Suppressor macrophage treated with lipopolysaccharide for 1 hour (primary cell): Measurements from ENCODE around the gene GTSF1L.
A peak's percentile ranks its signal among the peaks of the same experiment; 100 is the strongest.

Source experiments
- DNase-seq, 3 donors: peaks; one replicate each; pipeline ENCODE4 v3.0.0-alpha.2; 2020 to 2022

GTSF1L gene

DNA sequence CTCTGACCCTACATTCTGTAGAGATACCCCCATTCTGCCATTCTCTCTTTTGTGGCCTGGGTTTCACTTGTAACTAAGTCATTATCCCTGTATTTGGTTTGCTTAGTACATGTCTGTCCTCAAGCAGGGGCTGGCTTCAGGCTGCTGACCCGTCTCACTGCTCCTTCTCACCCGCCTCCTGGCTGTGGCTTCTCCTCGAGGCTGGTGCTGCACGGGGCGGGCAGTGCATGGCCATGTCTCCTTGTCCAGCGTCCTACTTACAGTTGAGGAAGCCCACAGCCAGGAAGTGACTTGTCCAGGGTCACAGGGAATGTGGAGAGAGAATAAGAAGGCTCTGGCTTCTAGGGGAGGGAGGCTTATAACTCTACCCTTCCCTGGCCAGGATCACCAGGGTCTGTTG is 11.3 kb downstream of the GTSF1L start:
- no peak for DNase-seq

GRCh38 chr20:43715044-43715443 is 11.8 kb downstream of the GTSF1L start:
- DNase-seq, result no peak

GRCh38 chr20:43711098-43711654 is 15.6 kb downstream of the GTSF1L start:
- DNase-seq, result no peak

- DNase-seq, result no peak
These were observed 16.3 kb downstream of the GTSF1L start for GRCh38 chr20:43710370-43711044.

- no peak for DNase-seq
These were observed 24.3 kb downstream of the GTSF1L start for GRCh38 chr20:43702502-43702901.

DNA sequence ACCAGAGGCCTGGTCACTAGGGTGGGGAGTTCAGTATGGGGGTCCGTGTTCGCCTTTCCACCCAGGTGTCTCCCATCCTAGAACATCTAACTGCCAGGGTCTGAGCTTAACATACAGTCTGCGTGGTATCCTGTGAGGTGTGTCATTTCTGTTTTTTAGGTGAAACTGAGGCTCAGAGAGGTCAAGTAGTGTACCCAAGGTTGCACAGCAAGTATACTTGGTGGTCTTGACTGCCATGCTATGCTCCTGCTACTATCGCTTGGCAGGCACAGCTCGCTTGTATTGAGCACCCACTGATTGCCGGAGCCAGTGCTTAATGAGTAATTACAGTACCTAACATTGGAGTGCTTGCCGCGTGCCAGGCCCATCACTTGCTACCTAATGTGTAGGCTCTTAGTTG is 26.2 kb downstream of the GTSF1L start:
- DNase-seq, result no peak

DNA sequence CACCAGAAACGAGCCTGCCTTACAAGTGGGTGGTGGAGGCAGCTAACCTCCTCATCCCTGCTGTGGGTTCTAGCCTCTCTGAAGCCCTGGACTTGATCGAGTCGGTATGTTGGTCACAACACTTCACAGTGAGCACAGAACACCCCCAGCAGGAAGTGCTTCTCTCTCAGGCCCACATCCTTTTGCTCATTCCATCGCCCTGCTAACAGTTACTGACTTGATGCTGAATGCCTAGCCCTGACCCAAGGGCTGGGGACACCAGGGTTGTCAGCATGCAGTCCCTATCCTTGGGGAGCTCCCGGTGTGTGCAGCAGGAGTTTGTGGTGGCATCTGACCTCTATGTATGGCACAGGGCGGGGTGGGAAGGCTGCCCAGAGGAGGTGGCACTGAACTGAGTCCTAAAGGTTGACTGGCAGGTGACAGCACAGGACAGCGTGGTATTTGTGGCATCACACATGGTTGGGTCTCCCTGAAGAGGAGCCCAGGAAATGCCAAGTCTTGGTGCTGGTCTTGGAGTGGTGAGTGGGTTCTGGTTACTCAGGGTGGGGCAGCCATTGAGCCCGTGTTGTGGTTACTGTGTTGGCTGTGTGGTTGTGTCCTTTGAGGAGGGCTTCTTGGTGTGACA is 26.7 kb downstream of the GTSF1L start:
- DNase-seq, result no peak

DNA sequence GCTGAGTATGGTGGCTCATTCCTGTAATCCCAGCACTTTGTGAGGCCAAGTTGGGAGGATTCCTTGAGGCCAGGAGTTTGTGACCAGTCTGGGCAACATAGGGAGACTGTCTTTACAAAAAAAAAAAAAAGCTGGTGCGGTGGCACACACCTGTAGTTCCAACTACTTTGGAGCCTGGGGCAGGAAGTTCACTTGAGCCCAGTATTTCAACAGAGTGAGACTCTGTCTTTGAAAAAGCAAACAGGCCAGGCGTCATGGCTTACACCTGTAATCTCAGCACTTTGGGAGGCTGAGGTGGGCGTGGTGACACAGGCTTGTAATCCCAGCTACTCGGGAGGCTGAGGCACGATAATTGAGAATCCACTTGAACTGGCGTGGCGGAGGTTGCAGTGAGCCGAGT is 31.2 kb downstream of the GTSF1L start:
- DNase-seq, result no peak

- no peak for DNase-seq
These were observed 32.0 kb downstream of the GTSF1L start for GRCh38 chr20:43694763-43695162.

GRCh38 chr20:43691928-43692524 is 34.8 kb downstream of the GTSF1L start:
- DNase-seq, result peak; percentile 62 to 83 (median 76)

GRCh38 chr20:43690943-43691598 is 35.7 kb downstream of the GTSF1L start:
- DNase-seq, result no peak

DNA sequence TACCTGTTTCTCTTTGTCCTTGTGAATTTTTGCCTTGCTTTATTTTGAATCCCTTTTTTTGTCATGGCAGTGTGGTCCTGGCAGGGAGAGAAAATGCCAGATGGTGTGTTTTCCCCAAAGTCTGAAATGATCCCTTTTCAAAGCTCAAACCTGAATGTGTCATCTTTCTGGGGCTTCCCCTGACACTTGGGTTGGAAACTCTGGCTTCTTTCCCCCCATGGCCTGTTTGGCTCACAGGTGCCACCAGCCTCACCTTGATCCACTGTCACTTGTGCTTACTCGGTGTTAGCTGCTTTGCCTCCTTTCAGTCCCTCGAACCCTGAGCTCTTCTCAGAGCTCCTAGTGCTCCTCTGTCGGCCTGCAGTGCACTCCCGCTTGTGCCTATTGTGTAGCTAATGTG is 37.6 kb downstream of the GTSF1L start:
- DNase-seq, result no peak

GRCh38 chr20:43686820-43687219 is 40.0 kb downstream of the GTSF1L start:
- no peak for DNase-seq

- DNase-seq, result no peak
These were observed 44.4 kb downstream of the GTSF1L start for GRCh38 chr20:43682446-43682845.

- no peak for DNase-seq
These were observed 44.8 kb downstream of the GTSF1L start for GRCh38 chr20:43681991-43682410.

GRCh38 chr20:43681468-43681942 is 45.3 kb downstream of the GTSF1L start:
- DNase-seq, result no peak

DNA sequence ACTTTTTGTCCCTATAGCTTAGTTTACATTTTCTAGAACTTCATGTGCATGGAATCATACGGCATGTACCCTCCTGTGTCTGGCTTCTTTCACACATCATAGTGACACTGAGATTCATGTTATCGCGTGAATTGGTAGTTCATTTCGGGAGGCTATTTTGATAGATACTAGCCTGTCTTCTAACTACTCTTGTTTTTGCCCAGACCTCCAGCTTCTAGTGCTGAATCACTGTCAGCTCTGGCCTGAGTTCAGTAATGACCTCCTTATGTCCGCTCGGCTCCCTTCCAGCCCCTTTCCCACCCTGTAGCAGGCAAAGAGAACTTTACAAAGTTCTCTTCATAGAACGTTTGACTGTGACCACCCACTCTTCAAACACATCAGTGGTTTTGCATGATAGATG is 45.8 kb downstream of the GTSF1L start:
- DNase-seq, result no peak

- no peak for DNase-seq
These were observed 50.4 kb downstream of the GTSF1L start for GRCh38 chr20:43676368-43676767.
